WERI-Rb-1 (cell line): ENCODE data around the gene FAT1.

ENCODE experiments used
- DNase-seq: peaks from one replicate; pipeline ENCODE4 v3.0.0-alpha.2; 2020
- H3K27ac ChIP-seq: fragments of 250-450 bp; sonication (Bioruptor Pico); 2 replicates; pipeline ENCODE4 v1.5.1; 2020; ENCODE audit warnings: mild to moderate bottlenecking, moderate library complexity
- H3K27me3 ChIP-seq: fragments of 250-450 bp; sonication (Bioruptor Pico); 2 replicates; pipeline ENCODE4 v1.5.1; 2021; ENCODE audit warnings: mild to moderate bottlenecking, low read depth, moderate library complexity; ENCODE audit not compliant: insufficient read depth, severe bottlenecking
- H3K36me3 ChIP-seq: fragments of 250-450 bp; sonication (Bioruptor Pico); 2 replicates; pipeline ENCODE4 v1.5.1; 2020; ENCODE audit warnings: mild to moderate bottlenecking, moderate library complexity
- H3K4me3 ChIP-seq: 2 replicates; pipeline ENCODE4 v1.5.1; 2011; ENCODE audit warnings: low read depth, mild to moderate bottlenecking, control low read depth, low read length
- H3K9me3 ChIP-seq: fragments of 250-450 bp; sonication (Bioruptor Pico); 2 replicates; pipeline ENCODE4 v1.5.1; 2021; ENCODE audit warnings: mild to moderate bottlenecking, moderate library complexity; ENCODE audit not compliant: severe bottlenecking
- CTCF ChIP-seq: IDR thresholded peaks from 2 replicates; pipeline ENCODE4 v1.5.1; 2011; ENCODE audit warnings: low read depth, mild to moderate bottlenecking, control low read depth, inconsistent platforms, low read length

The FAT1 gene

GRCh38 chr4:186553717-186554116 lies 169.9 kb downstream of the FAT1 start:
- Histone ChIP-seq H3K4me3 (no peak overlapping the region), H3K27me3 (peaks cover 94% of the 10 kb centered on the region), H3K27ac (no peak overlapping the region), H3K36me3 (no peaks in the 10 kb centered on the region), H3K9me3 (peaks cover 14% of the 10 kb centered on the region)
- no peak for TF ChIP-seq CTCF
- DNase-seq, result no peak

- H3K27ac ChIP-seq, result no peak overlapping the region
Observed at GRCh38 chr4:186551849-186552248, 171.8 kb downstream of the FAT1 start.

DNA sequence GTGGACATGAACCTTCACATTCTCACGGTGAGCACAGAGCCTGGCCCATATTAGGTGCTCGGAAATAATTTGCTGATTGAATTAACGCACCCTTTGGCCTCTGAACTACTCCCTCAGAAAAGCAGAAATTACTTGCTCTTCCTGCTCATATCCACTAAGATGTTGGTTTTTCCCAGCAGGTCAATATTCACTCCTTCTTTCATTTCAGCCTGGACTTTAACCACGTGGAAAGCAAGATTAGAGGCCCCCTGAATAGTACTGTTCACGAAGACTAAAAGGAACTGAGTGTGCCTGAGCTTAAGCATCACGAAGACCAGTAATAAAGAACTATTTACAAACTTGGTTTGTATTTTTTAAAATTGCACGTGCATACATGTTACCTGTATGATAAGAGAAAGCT lies 178.2 kb downstream of the FAT1 start:
- Histone ChIP-seq H3K36me3 (no peaks in the 10 kb centered on the region), H3K4me3 (no peak overlapping the region), H3K27ac (no peak overlapping the region), H3K9me3 (no peaks in the 10 kb centered on the region), H3K27me3 (peaks cover 79% of the 10 kb centered on the region)
- no peak for DNase-seq
- no peak for TF ChIP-seq CTCF

More at GRCh38 chr4:186551849-186552248, 171.8 kb downstream of the FAT1 start:
- Histone ChIP-seq H3K4me3 (no peak overlapping the region), H3K36me3 (no peaks in the 10 kb centered on the region), H3K27me3 (peaks cover 84% of the 10 kb centered on the region), H3K9me3 (peaks cover 14% of the 10 kb centered on the region)
- no peak for TF ChIP-seq CTCF
- no peak for DNase-seq

DNA sequence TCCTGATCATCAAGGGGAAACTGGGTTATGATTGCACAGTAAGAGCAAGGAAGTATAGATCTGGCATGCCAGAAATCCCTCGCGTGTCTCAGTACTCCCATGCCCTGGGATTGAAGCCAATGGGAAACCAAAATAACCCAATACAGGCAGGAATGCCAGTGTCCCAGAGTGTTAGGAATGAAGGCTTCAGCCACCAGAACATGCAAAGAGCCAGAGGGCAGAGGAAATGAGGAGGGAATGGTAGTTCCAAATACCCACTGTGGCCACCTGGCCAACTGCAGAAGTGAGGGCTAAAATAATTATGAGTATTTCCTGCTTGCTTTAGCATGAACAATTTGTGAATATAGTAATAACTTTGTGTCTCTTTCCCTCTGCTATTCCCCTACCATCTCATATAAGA lies 180.4 kb downstream of the FAT1 start:
- H3K4me3 ChIP-seq, result no peak overlapping the region
- H3K9me3 ChIP-seq, result no peaks in the 10 kb centered on the region
- no peaks in the 10 kb centered on the region for H3K36me3 ChIP-seq
- no peak for TF ChIP-seq CTCF
- H3K27me3 ChIP-seq, result peaks cover 81% of the 10 kb centered on the region
- DNase-seq, result no peak
- no peak overlapping the region for H3K27ac ChIP-seq

DNA sequence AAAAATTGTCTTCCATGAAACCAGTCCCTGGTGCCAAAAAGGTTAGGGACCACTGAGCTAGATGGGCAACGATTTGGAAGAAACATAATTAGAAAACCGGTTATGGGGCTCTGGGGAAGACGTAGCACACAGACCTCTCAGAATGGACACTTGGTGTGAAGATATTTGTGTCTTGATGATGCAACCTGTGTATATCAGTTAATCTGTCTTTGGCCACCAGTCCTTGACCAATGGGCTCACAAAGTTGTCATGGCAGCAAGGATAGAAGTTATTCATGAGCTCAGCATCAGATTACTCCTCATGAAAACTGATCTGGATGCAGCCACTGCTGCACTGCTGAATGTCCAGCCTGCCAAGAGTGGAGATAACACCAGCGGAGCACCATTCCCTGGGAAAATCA lies 181.9 kb downstream of the FAT1 start:
- Histone ChIP-seq H3K4me3 (no peak overlapping the region), H3K36me3 (no peaks in the 10 kb centered on the region), H3K27ac (no peak overlapping the region), H3K9me3 (no peaks in the 10 kb centered on the region), H3K27me3 (peaks cover 85% of the 10 kb centered on the region)
- DNase-seq, result no peak
- TF ChIP-seq CTCF, result no peak

- TF ChIP-seq CTCF, result no peak
- no peaks in the 10 kb centered on the region for H3K36me3 ChIP-seq
- no peak overlapping the region for H3K27ac ChIP-seq
Observed at GRCh38 chr4:186537843-186538521, 185.7 kb downstream of the FAT1 start.

More at GRCh38 chr4:186537843-186538521, 185.7 kb downstream of the FAT1 start:
- H3K9me3 ChIP-seq, result peaks cover 6% of the 10 kb centered on the region
- H3K27me3 ChIP-seq, result peaks cover 87% of the 10 kb centered on the region
- no peak for DNase-seq
- H3K4me3 ChIP-seq, result no peak overlapping the region
